K562 (cell line): Measurements from ENCODE around the gene B3GNT9. TPM values are rescaled to one million over a fixed set of nuclear protein-coding genes. Genes with fewer than 3 reads are reported as not detected.

Source experiments
- ATAC-seq: fragments of 200-7000 bp; cut with Tn5 transposase; 3 replicates; pipeline ENCODE4 v1.9.1; 2020; ENCODE audit warnings: moderate library complexity
- BruUV-seq: library from RNA; stranded (reverse); fragments of 400-500 nt; replicated peaks from 2 replicates; lab custom pipeline; 2021; lab: Mats Ljungman, UMichigan
- CTCF ChIA-PET: fragments of 300-600 bp; formaldehyde crosslinking; extraction: SDS; loops from one replicate; lab custom pipeline; 2021; ENCODE audit warnings: low intra/inter-chr PET ratio; lab: Yijun Ruan, JAX
- POLR2A ChIA-PET: fragments of 300-600, 350-650 bp; sonication (Branson Sonifier 250); formaldehyde crosslinking; extraction: SDS; loops from one replicate; lab custom pipeline; 2021; ENCODE audit warnings: antibody characterized with exemption, inconsistent platforms; lab: Yijun Ruan, JAX
- DNase-seq, 4 experiments: peaks; one replicate each; pipeline versions ENCODE4 v3.0.0 to v3.0.0-alpha.2; 2011 to 2018; ENCODE audit warnings: low spot score in 3 of 4, mixed read lengths in 3 of 4; ENCODE audit errors: extremely low read depth in 1 of 4
- FAIRE-seq: peaks from 2 replicates; lab custom pipeline; 2011; peaks lifted over from hg19 to GRCh38; lab: Jason Lieb, UNC
- H2AFZ ChIP-seq: 2 replicates; pipeline ENCODE4 v1.6.0; 2011; ENCODE audit warnings: low read depth, low read length, control low read depth, inconsistent platforms
- H3K27ac ChIP-seq: fragments of 200-600 bp; 3 replicates; pipeline ENCODE4 v1.8.0; 2011; ENCODE audit warnings: low read depth, mild to moderate bottlenecking, control low read depth, inconsistent platforms, low read length, moderate library complexity, mixed read lengths; ENCODE audit errors: extremely low read depth
- H3K27me3 ChIP-seq, 2 experiments: fragments of 300-600 bp in 1 of 2; 2 replicates in 1 of 2; 3 replicates in 1 of 2; pipeline versions ENCODE4 v1.6.0 to v1.8.0; 2011; ENCODE audit warnings: inconsistent platforms in 2 of 2, low read length in 2 of 2, mild to moderate bottlenecking in 1 of 2, mixed read lengths in 1 of 2, moderate library complexity in 1 of 2; ENCODE audit not compliant: control insufficient read depth in 2 of 2, insufficient read depth in 2 of 2
- H3K36me3 ChIP-seq: fragments of 300-600 bp; 3 replicates; pipeline ENCODE4 v1.8.0; 2011; ENCODE audit warnings: mild to moderate bottlenecking, low read length, inconsistent platforms; ENCODE audit not compliant: control insufficient read depth, insufficient read depth
- H3K4me1 ChIP-seq, 2 experiments: fragments of 200-600 bp in 1 of 2; replicated peaks in 1 of 2; 2 replicates in 1 of 2; 3 replicates in 1 of 2; pipeline versions ENCODE4 v1.5.1 to v1.8.0; 2011; ENCODE audit warnings: inconsistent platforms in 2 of 2, low read length in 2 of 2, mild to moderate bottlenecking in 1 of 2, mixed read lengths in 1 of 2, moderate library complexity in 1 of 2; ENCODE audit not compliant: control insufficient read depth in 2 of 2, insufficient read depth in 2 of 2
- H3K4me2 ChIP-seq: 2 replicates; pipeline ENCODE4 v1.6.1; 2011; ENCODE audit warnings: low read length, control low read depth, inconsistent platforms, mixed read lengths; ENCODE audit not compliant: insufficient read depth
- H3K4me3 ChIP-seq: fragments of 200-600 bp; sonication (generic), shearing (Covaris generic); 2 replicates; pipeline ENCODE4 v1.5.1; 2016; ENCODE audit warnings: control low read depth, inconsistent platforms
- H3K79me2 ChIP-seq: fragments of 200-600 bp; 3 replicates; pipeline ENCODE4 v1.8.0; 2011; ENCODE audit warnings: low read length, inconsistent platforms; ENCODE audit not compliant: control insufficient read depth, insufficient read depth
- H3K9ac ChIP-seq, 2 experiments: 2 replicates each; pipeline versions ENCODE4 v1.6.0 to v1.6.1; 2011; ENCODE audit warnings: low read depth in 2 of 2, low read length in 2 of 2, control low read depth in 1 of 2, inconsistent platforms in 1 of 2, mild to moderate bottlenecking in 1 of 2, mixed read lengths in 1 of 2; ENCODE audit not compliant: insufficient read depth in 1 of 2
- H3K9me1 ChIP-seq: one replicate; pipeline ENCODE4 v1.6.0; 2011; ENCODE audit warnings: inconsistent platforms, mild to moderate bottlenecking, low read length, moderate library complexity; ENCODE audit not compliant: control insufficient read depth, insufficient read depth
- H3K9me3 ChIP-seq: replicated peaks from 2 replicates; pipeline ENCODE4 v1.5.1; 2011; ENCODE audit warnings: low read depth, low read length, inconsistent platforms; ENCODE audit not compliant: control insufficient read depth, insufficient read depth
- H4K20me1 ChIP-seq: replicated peaks from 2 replicates; pipeline ENCODE4 v1.6.1; 2011; ENCODE audit warnings: low read length, inconsistent platforms, mixed read lengths; ENCODE audit not compliant: control insufficient read depth, insufficient read depth
- KAT7 ChIP-seq: sonication (generic); formaldehyde crosslinking; IDR thresholded peaks from 2 replicates; pipeline ENCODE4 v1.8.0; 2022; ENCODE audit warnings: missing genetic modification reagents, mild to moderate bottlenecking, borderline replicate concordance
- ZFP1 ChIP-seq: fragments of 450-650 bp; formaldehyde crosslinking; IDR thresholded peaks from 2 replicates; pipeline ENCODE4 v1.4.0; 2020; ENCODE audit warnings: mild to moderate bottlenecking, mixed read lengths
- WGBS: fragments of 100-300 bp; shearing (Covaris generic); methylation state at CpG from one replicate; pipeline ENCODE4 v1.1.6; 2016; ENCODE audit warnings: low coverage, mixed read lengths; ENCODE audit not compliant: insufficient coverage; ENCODE audit errors: missing lambda C conversion rate; 5-methylcytosine and 5-hydroxymethylcytosine counted together
- in situ Hi-C: fragments of 300-500 bp; cut with MboI; formaldehyde crosslinking; loops from 4 replicates; pipeline ENCODE4 v1.15.0; 2018; ENCODE audit warnings: inconsistent platforms, mixed read lengths
- intact Hi-C: fragments of 100-400 bp; cut with micrococcal nuclease; formaldehyde crosslinking; loops from 2 replicates; pipeline ENCODE4 v1.14.2; 2022
- polyA plus RNA-seq, 8 experiments: library from polyadenylated mRNA; depleted of rRNA in 4 of 8; stranded (reverse) in 5 of 8; unstranded in 3 of 8; fragments of >200 nt; fragmentation: Nextera tagmentation in 2 of 8; fragmentation: Illumina TruSeq in 1 of 8; extraction: Ambion mirVana in 2 of 8; extraction: Trizol in 1 of 8; gene quantifications; 2 replicates each; pipeline versions ENCODE4 v1.2.1 to v1.2.3, GENCODE V29; 2011 to 2014; ENCODE audit warnings: inconsistent platforms in 1 of 8, missing spikeins in 1 of 8
- total RNA-seq, 7 experiments: library from RNA; depleted of rRNA in 6 of 7; stranded (reverse); fragments of >200 nt in 6 of 7; fragmentation: Illumina TruSeq in 2 of 7; extraction: Trizol in 2 of 7; gene quantifications; 2 replicates each; pipeline versions ENCODE4 v1.2.1 to v1.2.3, GENCODE V29; 2011 to 2021; ENCODE audit warnings: low replicate concordance in 1 of 7
- TF ChIP-seq, protein P1 (sequence below): sonication (generic); IDR thresholded peaks from 2 replicates; pipeline ENCODE4 v1.6.1; 2016

The B3GNT9 gene
- total and polyA plus RNA-seq, 9 of the 15 experiments (the other 6 are each of a cell fraction or from before 2014, with no cell fraction given) = 0.01 to 1.8 (median 1.1) TPM; not detected in 1

DNA sequence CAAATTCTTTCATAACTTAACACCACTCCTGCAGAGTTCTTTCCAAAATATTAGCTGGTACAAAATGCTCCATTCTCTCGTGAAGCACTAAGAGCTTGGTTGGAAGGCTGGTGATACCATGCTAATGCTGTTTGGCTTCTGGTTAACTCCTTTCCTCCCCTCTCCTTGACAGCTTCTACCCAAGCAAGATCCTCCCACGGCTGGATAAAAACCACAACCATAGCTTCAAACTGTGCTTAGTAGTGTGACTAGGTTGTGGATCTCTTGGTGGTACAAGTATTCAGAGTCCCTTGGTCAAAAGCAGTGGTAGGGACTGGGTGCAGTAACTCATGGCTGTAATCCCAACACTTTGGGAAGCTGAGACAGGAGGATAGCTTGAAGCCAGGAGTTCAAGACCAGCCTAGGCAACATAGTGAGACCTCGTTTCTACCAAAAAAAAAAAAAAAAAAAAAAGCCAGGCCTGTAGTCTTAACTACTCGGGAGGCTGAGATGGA lies 38.8 kb downstream of the B3GNT9 start:
- Histone ChIP-seq H3K4me2 (peak overlapping the region; percentile 51), H3K79me2 (peaks cover 65% of the 10 kb centered on the region), H4K20me1 (peaks cover 3% of the 10 kb centered on the region; the same call in 1 of the 2 replicates), H3K9me3 (no peaks in the 10 kb centered on the region), H3K9ac (peak overlapping the region; percentile 31 to 48; a peak in 2 of 4 replicates), H2AFZ (no peak overlapping the region), H3K9me1 (no peaks in the 10 kb centered on the region), H3K27ac (peak overlapping the region; percentile 47; the same call in 2 of the 3 replicates), H3K27me3 (no peaks in the 10 kb centered on the region), H3K4me3 (no peak overlapping the region), H3K4me1 (peaks cover 26% of the 10 kb centered on the region in 2 experiments; a peak in 4 of 5 replicates), H3K36me3 (peaks cover 33% of the 10 kb centered on the region)
- FAIRE-seq = no peak
- 43% methylated on average over 3 of the region's 4 CpGs for WGBS
- ChIA-PET POLR2A (no interaction called here), CTCF (interaction anchor here (0.6 kb wide), 1 partner anchor 66 kb away, joined by 3 read pairs; no protein-coding TSS in a partner anchor)
- intact Hi-C loops = no loop called here
- no peak for ATAC-seq
- no peak for DNase-seq
- in situ Hi-C loops = no loop called here
- TF ChIP-seq, protein P1, sequence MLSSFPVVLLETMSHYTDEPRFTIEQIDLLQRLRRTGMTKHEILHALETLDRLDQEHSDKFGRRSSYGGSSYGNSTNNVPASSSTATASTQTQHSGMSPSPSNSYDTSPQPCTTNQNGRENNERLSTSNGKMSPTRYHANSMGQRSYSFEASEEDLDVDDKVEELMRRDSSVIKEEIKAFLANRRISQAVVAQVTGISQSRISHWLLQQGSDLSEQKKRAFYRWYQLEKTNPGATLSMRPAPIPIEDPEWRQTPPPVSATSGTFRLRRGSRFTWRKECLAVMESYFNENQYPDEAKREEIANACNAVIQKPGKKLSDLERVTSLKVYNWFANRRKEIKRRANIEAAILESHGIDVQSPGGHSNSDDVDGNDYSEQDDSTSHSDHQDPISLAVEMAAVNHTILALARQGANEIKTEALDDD = peak; percentile 70; the same call in 1 of the 2 replicates
- TF ChIP-seq ZFP1 (no peak), KAT7 (no peak)
- BruUV-seq = no TSS peak
